H1 (cell line): ENCODE measurements around the gene KLHL2. TPM values are rescaled to one million over a fixed set of nuclear protein-coding genes. Genes with fewer than 3 reads are reported as not detected.
"Not testable (repeated sequence)": the region's sequence is repeated elsewhere in the genome, so short reads cannot be mapped to it uniquely, and the experiment has no call there.

Experiments used
- CTCF ChIA-PET: fragments of 300-600 bp; sonication (Branson Sonifier 250); formaldehyde crosslinking; loops from one replicate; lab custom pipeline; 2021; ENCODE audit not compliant: partially characterized antibody; lab: Charles Lee
- POLR2A ChIA-PET: fragments of 300-600 bp; sonication (Branson Sonifier 250); formaldehyde crosslinking; loops from one replicate; lab custom pipeline; 2021; ENCODE audit warnings: inconsistent platforms; ENCODE audit not compliant: partially characterized antibody; lab: Charles Lee
- DNase-seq, 2 experiments: peaks; one replicate each; pipeline versions ENCODE4 v3.0.0 to v3.0.0-alpha.2; 2010 to 2022; ENCODE audit warnings: low spot score in 2 of 2, low read depth in 1 of 2, mixed read lengths in 1 of 2
- FAIRE-seq: peaks from 2 replicates; lab custom pipeline; 2011; peaks lifted over from hg19 to GRCh38; lab: Jason Lieb, UNC
- H2AFZ ChIP-seq: 2 replicates; pipeline ENCODE4 v1.8.1; 2012; ENCODE audit warnings: low read length, inconsistent platforms
- H2AK5ac ChIP-seq: 2 replicates; pipeline ENCODE4 v1.6.1; 2013; ENCODE audit warnings: low read depth, low read length
- H2BK120ac ChIP-seq: replicated peaks from 2 replicates; pipeline ENCODE3; 2013; ENCODE audit warnings: low read depth, low read length, inconsistent platforms
- H2BK12ac ChIP-seq: 2 replicates; pipeline ENCODE4 v1.6.1; 2013; ENCODE audit warnings: low read depth, low read length
- H2BK15ac ChIP-seq: 2 replicates; pipeline ENCODE4 v1.6.1; 2013; ENCODE audit warnings: low read length
- H2BK20ac ChIP-seq: 2 replicates; pipeline ENCODE4 v1.6.1; 2013; ENCODE audit warnings: low read length
- H2BK5ac ChIP-seq: 2 replicates; pipeline ENCODE4 v1.6.1; 2013; ENCODE audit warnings: low read depth, low read length
- H3K14ac ChIP-seq: 2 replicates; pipeline ENCODE4 v1.6.1; 2013; ENCODE audit warnings: inconsistent platforms; ENCODE audit not compliant: insufficient read length
- H3K18ac ChIP-seq: 2 replicates; pipeline ENCODE4 v1.6.1; 2013; ENCODE audit warnings: low read length; ENCODE audit errors: extremely low read depth
- H3K23ac ChIP-seq: 2 replicates; pipeline ENCODE4 v1.6.1; 2013; ENCODE audit warnings: inconsistent platforms; ENCODE audit not compliant: insufficient read length
- H3K23me2 ChIP-seq: 2 replicates; pipeline ENCODE4 v1.6.1; 2013; ENCODE audit warnings: low read depth, low read length
- H3K27ac ChIP-seq: 2 replicates; pipeline ENCODE4 v1.6.1; 2011; ENCODE audit warnings: low read depth, low read length, inconsistent platforms
- H3K27me3 ChIP-seq, 4 experiments: replicated peaks in 1 of 4; 1 replicate in 1 of 4; 2 replicates in 3 of 4; pipeline versions ENCODE4 v1.6.1 to v1.8.1; 2011 to 2013; ENCODE audit warnings: low read length in 3 of 4, mild to moderate bottlenecking in 3 of 4, inconsistent platforms in 2 of 4, mixed read lengths in 2 of 4, moderate library complexity in 1 of 4; ENCODE audit not compliant: control insufficient read depth in 3 of 4, insufficient read depth in 3 of 4; ENCODE audit errors: extremely low read depth in 1 of 4
- H3K36me3 ChIP-seq, 4 experiments: 2 replicates each; pipeline versions ENCODE4 v1.6.1 to v1.8.1; 2011 to 2013; ENCODE audit warnings: mild to moderate bottlenecking in 4 of 4, low read length in 3 of 4, moderate library complexity in 2 of 4, control low read depth in 1 of 4, inconsistent platforms in 1 of 4; ENCODE audit not compliant: insufficient read depth in 4 of 4, control insufficient read depth in 2 of 4
- H3K4ac ChIP-seq: replicated peaks from 2 replicates; pipeline ENCODE3; 2013; ENCODE audit warnings: low read length, low read depth, mixed read lengths, inconsistent platforms; ENCODE audit not compliant: insufficient read length
- H3K4me1 ChIP-seq, 4 experiments: replicated peaks in 1 of 4; 1 replicate in 1 of 4; 2 replicates in 3 of 4; pipeline versions ENCODE4 v1.6.1 to v1.8.1; 2011 to 2013; ENCODE audit warnings: low read length in 3 of 4, inconsistent platforms in 2 of 4, mixed read lengths in 1 of 4; ENCODE audit not compliant: insufficient read depth in 4 of 4, control insufficient read depth in 3 of 4
- H3K4me2 ChIP-seq, 2 experiments: 2 replicates each; pipeline versions ENCODE4 v1.6.1 to v1.8.1; 2011 to 2013; ENCODE audit warnings: low read depth in 2 of 2, low read length in 2 of 2, control low read depth in 1 of 2, inconsistent platforms in 1 of 2, mild to moderate bottlenecking in 1 of 2; ENCODE audit not compliant: insufficient read depth in 1 of 2
- H3K4me3 ChIP-seq, 4 experiments: fragments of 200-600, 300-600 bp in 1 of 4; sonication (generic), shearing (Covaris generic), sonication (Bioruptor Twin) in 1 of 4; 2 replicates each; pipeline versions ENCODE4 v1.5.1 to v1.8.1; 2011 to 2016; ENCODE audit warnings: low read length in 4 of 4, low read depth in 3 of 4, control low read depth in 2 of 4, inconsistent platforms in 2 of 4, mild to moderate bottlenecking in 2 of 4, mixed read lengths in 1 of 4, moderate library complexity in 1 of 4; ENCODE audit not compliant: insufficient read depth in 2 of 4; ENCODE audit errors: extremely low read depth in 1 of 4
- H3K56ac ChIP-seq: replicated peaks from 2 replicates; pipeline ENCODE3; 2013; ENCODE audit warnings: low read depth, mild to moderate bottlenecking, mixed read lengths, low read length, inconsistent platforms; ENCODE audit not compliant: insufficient read length
- H3K79me1 ChIP-seq: 2 replicates; pipeline ENCODE4 v1.6.1; 2013; ENCODE audit warnings: low read depth, low read length, control low read depth
- H3K79me2 ChIP-seq, 2 experiments: 2 replicates each; pipeline versions ENCODE4 v1.6.1 to v1.8.1; 2012 to 2013; ENCODE audit warnings: low read length in 2 of 2, mild to moderate bottlenecking in 2 of 2, inconsistent platforms in 1 of 2; ENCODE audit not compliant: insufficient read depth in 2 of 2, control insufficient read depth in 1 of 2
- H3K9ac ChIP-seq, 4 experiments: replicated peaks in 1 of 4; 1 replicate in 1 of 4; 2 replicates in 3 of 4; pipeline versions ENCODE4 v1.6.1 to v1.8.1; 2011 to 2013; ENCODE audit warnings: low read depth in 3 of 4, low read length in 3 of 4, control low read depth in 2 of 4, mild to moderate bottlenecking in 2 of 4, moderate library complexity in 2 of 4, inconsistent platforms in 1 of 4; ENCODE audit errors: extremely low read depth in 1 of 4
- H3K9me3 ChIP-seq, 2 experiments: 2 replicates each; pipeline versions ENCODE4 v1.6.1 to v1.8.1; 2012 to 2013; ENCODE audit warnings: mild to moderate bottlenecking in 2 of 2, moderate library complexity in 2 of 2, control low read depth in 1 of 2, inconsistent platforms in 1 of 2, low read depth in 1 of 2, low read length in 1 of 2, mixed read lengths in 1 of 2; ENCODE audit not compliant: insufficient read depth in 2 of 2
- H4K20me1 ChIP-seq, 2 experiments: replicated peaks in 1 of 2; 2 replicates each; pipeline versions ENCODE3 to v1.8.1; 2011 to 2013; ENCODE audit warnings: inconsistent platforms in 2 of 2, low read length in 2 of 2, mild to moderate bottlenecking in 1 of 2; ENCODE audit not compliant: insufficient read depth in 2 of 2, control insufficient read depth in 1 of 2
- H4K5ac ChIP-seq: 2 replicates; pipeline ENCODE4 v1.6.1; 2013; ENCODE audit warnings: low read length, low read depth, mixed read lengths, inconsistent platforms; ENCODE audit not compliant: insufficient read length
- H4K8ac ChIP-seq: 2 replicates; pipeline ENCODE4 v1.8.0; 2013; ENCODE audit warnings: mild to moderate bottlenecking, moderate library complexity, low read length, inconsistent platforms; ENCODE audit not compliant: insufficient read depth; ENCODE audit errors: extremely low read depth
- H4K91ac ChIP-seq: replicated peaks from 2 replicates; pipeline ENCODE3; 2013; ENCODE audit warnings: low read length, mixed read lengths, inconsistent platforms; ENCODE audit not compliant: insufficient read length
- WGBS, 2 experiments: shearing (Covaris generic) in 1 of 2; methylation state at CpG; one replicate each; pipeline versions ENCODE4 v1.1.6 to v1.1.7; 2013 to 2015; ENCODE audit warnings: low lambda C conversion rate in 2 of 2, mixed read lengths in 2 of 2, inconsistent platforms in 1 of 2, low coverage in 1 of 2, missing lambda C conversion rate in 1 of 2; ENCODE audit not compliant: insufficient replicate concordance in 2 of 2, insufficient coverage in 1 of 2, insufficient read length in 1 of 2; ENCODE audit errors: extremely low coverage in 1 of 2, missing lambda C conversion rate in 1 of 2; 5-methylcytosine and 5-hydroxymethylcytosine counted together
- polyA plus RNA-seq, 7 experiments: library from polyadenylated mRNA; depleted of rRNA in 3 of 7; stranded (reverse) in 5 of 7; unstranded in 2 of 7; fragments of >200 nt in 5 of 7; fragments of 200-250 nt in 2 of 7; gene quantifications; 1 replicate in 5 of 7; 2 replicates in 1 of 7; 4 replicates in 1 of 7; pipeline versions ENCODE4 v1.2.1 to v1.2.3, GENCODE V29; 2011 to 2013; ENCODE audit warnings: missing spikeins in 2 of 7, mixed read lengths in 2 of 7
- total RNA-seq: library from RNA; stranded (reverse); fragmentation: NEBNext Ultra II Directional; extraction: Animal tissue kit (Norgen Biotek cat#: 25700); gene quantifications from 2 replicates; pipeline ENCODE4 v1.2.1, GENCODE V29; 2021

The KLHL2 gene
- total and polyA plus RNA-seq, 2 of the 8 experiments (the other 6 are each of a cell fraction or from before 2014, with no cell fraction given) = 5.2 to 12.0 TPM

- H3K4me3 ChIP-seq, H4K5ac ChIP-seq, POLR2A ChIA-PET, H3K23ac ChIP-seq, H3K56ac ChIP-seq, H3K27ac ChIP-seq, H3K36me3 ChIP-seq, H4K20me1 ChIP-seq, H3K27me3 ChIP-seq, H2BK5ac ChIP-seq, H2BK15ac ChIP-seq, H2AFZ ChIP-seq, H2BK12ac ChIP-seq, H2AK5ac ChIP-seq, FAIRE-seq, H3K4me2 ChIP-seq, H4K91ac ChIP-seq, H2BK20ac ChIP-seq, H3K23me2 ChIP-seq, H2BK120ac ChIP-seq, H3K4me1 ChIP-seq, H3K79me2 ChIP-seq, DNase-seq, CTCF ChIA-PET, H3K4ac ChIP-seq, H3K79me1 ChIP-seq, H3K14ac ChIP-seq, H3K9ac ChIP-seq, H4K8ac ChIP-seq, H3K18ac ChIP-seq: not testable (repeated sequence)
- peaks cover 3 to 11% of the 10 kb centered on the region in 2 experiments; a peak in 3 of 4 replicates for H3K9me3 ChIP-seq
- WGBS, 2 experiments = 81% methylated on average over 3 of the region's 3 CpGs; no CpG with 5 or more reads in 1 of the 2 experiments
Measured at GRCh38 chr4:165284697-165285096, 77.3 kb downstream of the KLHL2 start.

DNA sequence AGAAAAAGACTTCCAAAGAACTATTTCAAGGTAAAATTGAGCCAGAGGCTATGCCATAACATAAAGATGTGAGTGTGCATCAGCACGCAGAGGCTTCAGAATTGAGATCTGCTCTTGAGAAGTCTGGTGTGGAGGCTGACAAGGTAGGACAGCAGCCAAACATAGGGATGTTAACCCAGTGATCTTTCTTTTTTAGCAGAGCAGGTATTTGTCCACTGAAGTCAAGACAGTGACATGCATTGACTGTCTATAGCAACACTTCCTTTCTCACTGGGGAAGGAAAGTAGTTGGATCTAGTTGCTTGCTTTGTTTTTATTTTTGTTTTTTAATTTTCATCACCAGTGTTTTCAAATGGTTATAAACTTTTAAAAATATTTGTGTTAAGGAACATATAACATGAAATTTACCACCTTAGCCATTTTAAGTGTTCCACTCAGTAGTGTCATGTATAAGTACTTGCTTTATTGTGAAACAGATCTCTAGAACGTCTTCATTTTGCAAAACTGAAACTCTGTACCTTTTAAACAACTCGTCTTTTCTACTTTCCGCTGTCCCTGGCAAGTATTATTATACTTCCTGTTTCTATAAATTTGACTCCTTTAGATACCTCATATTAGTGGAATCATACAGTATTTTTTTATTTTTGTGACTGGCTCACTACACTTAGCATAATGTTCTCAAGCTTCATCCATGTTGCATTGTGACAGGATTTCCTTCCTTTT, 79.4 kb downstream of the KLHL2 start:
- H3K27ac ChIP-seq, H3K23ac ChIP-seq, H3K4ac ChIP-seq, H3K27me3 ChIP-seq, H3K79me1 ChIP-seq, H3K4me3 ChIP-seq, H3K56ac ChIP-seq, H2BK120ac ChIP-seq, H3K4me1 ChIP-seq, H2BK12ac ChIP-seq, H2AK5ac ChIP-seq, H2AFZ ChIP-seq, H2BK5ac ChIP-seq, H3K79me2 ChIP-seq, H3K36me3 ChIP-seq, H3K14ac ChIP-seq, H2BK20ac ChIP-seq, H4K91ac ChIP-seq, POLR2A ChIA-PET, H4K5ac ChIP-seq, CTCF ChIA-PET, H3K9ac ChIP-seq, DNase-seq, H3K18ac ChIP-seq, H4K8ac ChIP-seq, H2BK15ac ChIP-seq, H4K20me1 ChIP-seq, H3K23me2 ChIP-seq, H3K4me2 ChIP-seq: not testable (repeated sequence)
- H3K9me3 ChIP-seq = peaks cover 3 to 11% of the 10 kb centered on the region in 2 experiments; a peak in 3 of 4 replicates
- FAIRE-seq = peak; percentile 50
- WGBS, 2 experiments = 98% methylated on average over 4 of the region's 4 CpGs; no CpG with 5 or more reads in 1 of the 2 experiments
